GM12875 (cell line): ENCODE measurements around the gene FRMD4A.
A peak's percentile ranks its signal among the peaks of the same experiment; 100 is the strongest.
"Not testable (repeated sequence)": the region's sequence is repeated elsewhere in the genome, so short reads cannot be mapped to it uniquely, and the experiment has no call there.

ENCODE experiments used
- H3K4me3 ChIP-seq: one replicate; pipeline ENCODE4 v1.5.1; 2011; ENCODE audit warnings: low read depth, low read length, control low read depth
- CTCF ChIP-seq: IDR thresholded peaks from 2 replicates; pipeline ENCODE4 v1.5.1; 2011; ENCODE audit warnings: low read depth, mild to moderate bottlenecking, control low read depth, inconsistent platforms, low read length, moderate library complexity, borderline replicate concordance; ENCODE audit not compliant: insufficient read depth

The FRMD4A gene

GRCh38 chr10:14200698-14201544, 129.8 kb downstream of the FRMD4A start:
- peak; percentile 47 for TF ChIP-seq CTCF
- H3K4me3 ChIP-seq = no peak overlapping the region

- H3K4me3 ChIP-seq = not testable (repeated sequence)
Measured at GRCh38 chr10:14199098-14199497, 131.6 kb downstream of the FRMD4A start.

GRCh38 chr10:14198078-14198477, 132.6 kb downstream of the FRMD4A start:
- TF ChIP-seq CTCF = no peak
- H3K4me3 ChIP-seq = no peak overlapping the region

- H3K4me3 ChIP-seq = no peak overlapping the region
- no peak for TF ChIP-seq CTCF
Measured at GRCh38 chr10:14196113-14196512, 134.6 kb downstream of the FRMD4A start.

- H3K4me3 ChIP-seq = no peak overlapping the region
- no peak for TF ChIP-seq CTCF
Measured at GRCh38 chr10:14195433-14195832, 135.3 kb downstream of the FRMD4A start.

- H3K4me3 ChIP-seq = no peak overlapping the region
- TF ChIP-seq CTCF = no peak
Measured at GRCh38 chr10:14192746-14193145, 138.0 kb downstream of the FRMD4A start.

GRCh38 chr10:14191871-14192270, 138.9 kb downstream of the FRMD4A start:
- no peak overlapping the region for H3K4me3 ChIP-seq
- TF ChIP-seq CTCF = no peak
